Right renal pelvis (tissue), 4 donors: ENCODE measurements around the gene UBAP1. TPM values are rescaled to one million over a fixed set of nuclear protein-coding genes. Genes with fewer than 3 reads are reported as not detected.

Source experiments
- polyA plus RNA-seq, 4 donors: library from polyadenylated mRNA; unstranded; fragments of 120-200 nt; gene quantifications; one replicate each; pipeline ENCODE4 v1.2.1, GENCODE V29; 2013; ENCODE audit not compliant: insufficient read length in 4 of 4

UBAP1 gene
- polyA plus RNA-seq, 4 donors = 57.7 to 64.8 (median 64.0) TPM

Other genes with a start within 250 kb of the UBAP1 start
- gene UBAP2, start 130.2 kb upstream of the UBAP1 start, polyA plus RNA-seq = 10 to 100 TPM; 36.2 to 42.7 (median 37.6) TPM
- 10 to 100 TPM; 60.8 to 68.9 (median 64.5) TPM for gene DCAF12, start 52.3 kb upstream of the UBAP1 start, polyA plus RNA-seq
- 1 to 10 TPM; 5.4 to 6.2 (median 5.9) TPM for gene KIF24, start 150.2 kb downstream of the UBAP1 start, polyA plus RNA-seq
- 10 to 100 TPM; 21.7 to 27.6 (median 25.2) TPM for gene NUDT2, start 150.5 kb downstream of the UBAP1 start, polyA plus RNA-seq
- 10 to 100 TPM in 2 of 4 donors, 1 to 10 TPM in 2; 7.6 to 11.5 (median 9.6) TPM for gene MYORG, start 197.9 kb downstream of the UBAP1 start, polyA plus RNA-seq